Vagina (tissue), 2 donors: Measurements from ENCODE around the gene KAZN. TPM values are rescaled to one million over a fixed set of nuclear protein-coding genes. Genes with fewer than 3 reads are reported as not detected.

ENCODE experiments used
- DNase-seq, 2 donors: peaks; one replicate each; pipeline ENCODE4 v3.0.0-alpha.2; 2017; ENCODE audit errors: extremely low spot score in 2 of 2
- H3K27ac ChIP-seq: fragments of 200-600 bp; sonication (generic); one replicate; pipeline ENCODE4 v1.5.1; 2019
- H3K27me3 ChIP-seq: fragments of 200-600 bp; sonication (generic); one replicate; pipeline ENCODE4 v1.5.1; 2019
- H3K36me3 ChIP-seq, 2 donors: fragments of 200-600 bp; sonication (generic); one replicate each; pipeline ENCODE4 v1.5.1; 2017 to 2019
- H3K4me1 ChIP-seq: fragments of 200-600 bp; sonication (generic); one replicate; pipeline ENCODE4 v1.5.1; 2019
- H3K4me3 ChIP-seq, 2 donors: fragments of 200-600 bp; sonication (generic); 1 replicate in 1 of 2; 2 replicates in 1 of 2; pipeline ENCODE4 v1.5.1; 2016 to 2019
- H3K9me3 ChIP-seq: fragments of 200-600 bp; sonication (generic); one replicate; pipeline ENCODE4 v1.5.1; 2019
- POLR2A ChIP-seq, 2 donors: fragments of 450-650 bp; IDR thresholded peaks; one replicate each; pipeline ENCODE4 v1.6.1; 2017; ENCODE audit warnings: antibody characterized with exemption in 2 of 2, mild to moderate bottlenecking in 2 of 2, moderate library complexity in 2 of 2
- POLR2AphosphoS5 ChIP-seq, 2 donors: sonication (generic); formaldehyde crosslinking; IDR thresholded peaks; one replicate each; pipeline ENCODE4 v1.9.0; 2017; ENCODE audit warnings: antibody characterized with exemption in 2 of 2, mild to moderate bottlenecking in 2 of 2, low read depth in 1 of 2; ENCODE audit not compliant: insufficient read depth in 1 of 2
- intact Hi-C: fragments of 100-400 bp; cut with DNase I; formaldehyde crosslinking; loops from one replicate; pipeline ENCODE4 v1.15.1; 2023
- total RNA-seq: library from RNA; depleted of rRNA; stranded (reverse); fragments of >200 nt; gene quantifications from one replicate; pipeline ENCODE4 v1.2.3, GENCODE V29; 2016
- TF ChIP-seq, protein P1 (sequence below), 3 experiments: fragments of 450-650 bp in 2 of 3; fragments of 200-600 bp in 1 of 3; sonication (generic) in 1 of 3; IDR thresholded peaks; one replicate each; pipeline ENCODE4 v1.5.1; 2017 to 2019; ENCODE audit warnings: antibody characterized with exemption in 3 of 3, mild to moderate bottlenecking in 2 of 3, moderate library complexity in 2 of 3

KAZN gene
- total RNA-seq, 1 donor from 2014 or later: 29.5 TPM

GRCh38 chr1:14660801-14661200 is 62.3 kb downstream of the KAZN start:
- TF ChIP-seq POLR2A (IDR thresholded peaks at IDR 0.05): no peak
- TF ChIP-seq, protein P1, sequence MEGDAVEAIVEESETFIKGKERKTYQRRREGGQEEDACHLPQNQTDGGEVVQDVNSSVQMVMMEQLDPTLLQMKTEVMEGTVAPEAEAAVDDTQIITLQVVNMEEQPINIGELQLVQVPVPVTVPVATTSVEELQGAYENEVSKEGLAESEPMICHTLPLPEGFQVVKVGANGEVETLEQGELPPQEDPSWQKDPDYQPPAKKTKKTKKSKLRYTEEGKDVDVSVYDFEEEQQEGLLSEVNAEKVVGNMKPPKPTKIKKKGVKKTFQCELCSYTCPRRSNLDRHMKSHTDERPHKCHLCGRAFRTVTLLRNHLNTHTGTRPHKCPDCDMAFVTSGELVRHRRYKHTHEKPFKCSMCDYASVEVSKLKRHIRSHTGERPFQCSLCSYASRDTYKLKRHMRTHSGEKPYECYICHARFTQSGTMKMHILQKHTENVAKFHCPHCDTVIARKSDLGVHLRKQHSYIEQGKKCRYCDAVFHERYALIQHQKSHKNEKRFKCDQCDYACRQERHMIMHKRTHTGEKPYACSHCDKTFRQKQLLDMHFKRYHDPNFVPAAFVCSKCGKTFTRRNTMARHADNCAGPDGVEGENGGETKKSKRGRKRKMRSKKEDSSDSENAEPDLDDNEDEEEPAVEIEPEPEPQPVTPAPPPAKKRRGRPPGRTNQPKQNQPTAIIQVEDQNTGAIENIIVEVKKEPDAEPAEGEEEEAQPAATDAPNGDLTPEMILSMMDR (IDR thresholded peaks at IDR 0.05): no peak
- no peak for TF ChIP-seq POLR2AphosphoS5 (IDR thresholded peaks at IDR 0.05; ENCODE audit: insufficient read depth in 1 of 2, low read depth in 1 of 2)
- no peaks in the 10 kb centered on the region for H3K4me1 ChIP-seq
- no peak overlapping the region for H3K27ac ChIP-seq
- H3K9me3 ChIP-seq: no peaks in the 10 kb centered on the region
- H3K4me3 ChIP-seq: no peak overlapping the region
- no peaks in the 10 kb centered on the region for H3K36me3 ChIP-seq
- intact Hi-C loops: no loop called here
- H3K27me3 ChIP-seq: no peaks in the 10 kb centered on the region
- no peak for DNase-seq

DNA sequence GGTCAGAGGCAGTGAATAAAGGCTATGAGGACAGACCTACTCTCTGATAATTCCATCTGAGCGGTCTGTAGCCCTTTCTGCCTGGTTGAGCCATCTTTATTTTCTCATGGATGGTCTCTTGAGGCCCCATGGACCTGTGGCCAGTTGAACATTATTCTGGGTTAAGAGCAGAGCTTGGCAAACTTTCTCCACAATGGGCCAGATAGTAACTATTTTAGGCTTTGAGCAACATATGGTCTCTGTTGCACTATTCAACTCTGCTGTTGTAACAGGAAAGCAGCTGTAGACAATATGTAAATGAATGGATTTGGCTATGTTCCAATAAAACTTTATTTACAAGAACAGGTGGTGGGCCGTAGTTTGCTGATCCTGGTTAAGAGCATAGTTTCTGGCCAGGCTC is 62.7 kb downstream of the KAZN start:
- H3K9me3 ChIP-seq: no peaks in the 10 kb centered on the region
- intact Hi-C loops: no loop called here
- no peak for DNase-seq
- H3K27me3 ChIP-seq: no peaks in the 10 kb centered on the region
- H3K4me3 ChIP-seq: no peak overlapping the region
- no peaks in the 10 kb centered on the region for H3K36me3 ChIP-seq
- no peak overlapping the region for H3K27ac ChIP-seq
- TF ChIP-seq POLR2A (IDR thresholded peaks at IDR 0.05) (no peak), POLR2AphosphoS5 (IDR thresholded peaks at IDR 0.05; ENCODE audit: insufficient read depth in 1 of 2, low read depth in 1 of 2) (no peak)
- TF ChIP-seq, protein P1 (IDR thresholded peaks at IDR 0.05): no peak
- peaks cover 3% of the 10 kb centered on the region for H3K4me1 ChIP-seq

DNA sequence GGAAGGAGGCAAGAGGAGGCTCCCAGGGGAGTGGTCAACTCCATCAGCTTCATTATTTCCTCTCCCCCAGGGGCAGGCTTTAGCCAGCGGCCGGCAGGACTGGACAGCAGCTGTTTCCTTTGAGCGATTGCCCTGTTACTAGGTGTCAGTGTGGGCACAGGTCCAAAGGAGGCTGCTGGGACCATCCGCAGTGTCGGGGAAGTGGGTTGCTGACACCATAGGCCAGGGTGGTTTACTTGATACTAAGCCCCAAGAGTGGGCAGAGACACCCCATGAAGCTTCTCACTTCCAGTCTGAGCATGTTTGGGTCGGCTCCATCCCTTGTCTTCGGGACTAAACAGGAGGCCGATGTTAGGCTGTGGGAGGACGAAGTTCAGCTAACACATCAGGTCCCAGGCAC is 63.6 kb downstream of the KAZN start:
- Histone ChIP-seq H3K4me1 (peaks cover 10% of the 10 kb centered on the region), H3K9me3 (no peaks in the 10 kb centered on the region), H3K36me3 (no peaks in the 10 kb centered on the region), H3K27me3 (no peaks in the 10 kb centered on the region), H3K4me3 (no peak overlapping the region), H3K27ac (peak overlapping the region; percentile 19)
- TF ChIP-seq POLR2AphosphoS5 (IDR thresholded peaks at IDR 0.05; ENCODE audit: insufficient read depth in 1 of 2, low read depth in 1 of 2): no peak
- no peak for TF ChIP-seq POLR2A (IDR thresholded peaks at IDR 0.05)
- TF ChIP-seq, protein P1 (IDR thresholded peaks at IDR 0.05): no peak
- DNase-seq: no peak
- intact Hi-C loops: no loop called here

GRCh38 chr1:14663773-14664172 is 65.3 kb downstream of the KAZN start:
- intact Hi-C loops: no loop called here
- no peak overlapping the region for H3K4me3 ChIP-seq
- H3K4me1 ChIP-seq: peaks cover 10% of the 10 kb centered on the region

GRCh38 chr1:14666373-14666772 is 67.9 kb downstream of the KAZN start:
- no peak for DNase-seq
- Histone ChIP-seq H3K36me3 (no peaks in the 10 kb centered on the region), H3K27me3 (no peaks in the 10 kb centered on the region), H3K27ac (no peak overlapping the region), H3K4me3 (no peak overlapping the region), H3K9me3 (no peaks in the 10 kb centered on the region), H3K4me1 (peaks cover 10% of the 10 kb centered on the region)
- intact Hi-C loops: no loop called here
- TF ChIP-seq POLR2A (IDR thresholded peaks at IDR 0.05): no peak
- TF ChIP-seq, protein P1 (IDR thresholded peaks at IDR 0.05): no peak
- no peak for TF ChIP-seq POLR2AphosphoS5 (IDR thresholded peaks at IDR 0.05; ENCODE audit: insufficient read depth in 1 of 2, low read depth in 1 of 2)

More at GRCh38 chr1:14663773-14664172, 65.3 kb downstream of the KAZN start:
- Histone ChIP-seq H3K9me3 (no peaks in the 10 kb centered on the region), H3K27me3 (no peaks in the 10 kb centered on the region), H3K36me3 (no peaks in the 10 kb centered on the region), H3K27ac (no peak overlapping the region)
- TF ChIP-seq POLR2A (IDR thresholded peaks at IDR 0.05) (no peak), POLR2AphosphoS5 (IDR thresholded peaks at IDR 0.05; ENCODE audit: insufficient read depth in 1 of 2, low read depth in 1 of 2) (no peak)
- TF ChIP-seq, protein P1 (IDR thresholded peaks at IDR 0.05): no peak
- DNase-seq: no peak
